OCI-LY7 (cell line): ENCODE data around the gene GNAL. TPM values are rescaled to one million over a fixed set of nuclear protein-coding genes. Genes with fewer than 3 reads are reported as not detected.

Experiments used
- BruUV-seq: library from RNA; stranded (reverse); fragments of 400-500 nt; replicated peaks from 2 replicates; lab custom pipeline; 2021; lab: Mats Ljungman, UMichigan
- CTCF ChIA-PET: fragments of 300-600 bp; sonication (Branson Sonifier 250); formaldehyde crosslinking; loops from one replicate; lab custom pipeline; 2022; ENCODE audit warnings: antibody characterized with exemption; ENCODE audit not compliant: unreplicated experiment; lab: Charles Lee
- POLR2A ChIA-PET: fragments of 300-600 bp; sonication (Branson Sonifier 250); formaldehyde crosslinking; loops from one replicate; lab custom pipeline; 2022; ENCODE audit warnings: antibody characterized with exemption; lab: Charles Lee
- DNase-seq: peaks from one replicate; pipeline ENCODE4 v3.0.0-alpha.2; 2015; ENCODE audit warnings: low spot score
- H2AFZ ChIP-seq: fragments of 200-600 bp; sonication (generic), shearing (Covaris generic); 2 replicates; pipeline ENCODE4 v1.6.1; 2014; ENCODE audit warnings: mild to moderate bottlenecking, antibody characterized with exemption, low read length, moderate library complexity
- H3K27ac ChIP-seq: fragments of 200-600 bp; sonication (generic); 2 replicates; pipeline ENCODE4 v1.5.1; 2014; ENCODE audit warnings: mixed run types, low read depth, mild to moderate bottlenecking, moderate library complexity, low read length, inconsistent platforms; ENCODE audit not compliant: poor library complexity, severe bottlenecking
- H3K36me3 ChIP-seq: fragments of 200-600 bp; sonication (generic); 2 replicates; pipeline ENCODE4 v1.6.1; 2014; ENCODE audit warnings: mild to moderate bottlenecking, antibody characterized with exemption, low read length, moderate library complexity, mixed read lengths; ENCODE audit not compliant: insufficient read depth
- H3K4me1 ChIP-seq: fragments of 200-600 bp; sonication (generic); 2 replicates; pipeline ENCODE4 v1.5.1; 2014; ENCODE audit warnings: mild to moderate bottlenecking, low read length; ENCODE audit not compliant: insufficient read depth, poor library complexity, severe bottlenecking
- H3K4me2 ChIP-seq: fragments of 200-600 bp; sonication (generic); 2 replicates; pipeline ENCODE4 v1.6.1; 2014; ENCODE audit warnings: mild to moderate bottlenecking, low read length
- H3K4me3 ChIP-seq: fragments of 200-600 bp; sonication (generic); 2 replicates; pipeline ENCODE4 v1.5.1; 2014; ENCODE audit warnings: mild to moderate bottlenecking, low read depth, low read length; ENCODE audit not compliant: poor library complexity, severe bottlenecking
- H3K79me2 ChIP-seq: fragments of 200-600 bp; sonication (generic); 2 replicates; pipeline ENCODE4 v1.6.1; 2016; ENCODE audit warnings: low read depth, mild to moderate bottlenecking, low read length, moderate library complexity, mixed read lengths; ENCODE audit not compliant: insufficient read depth
- H3K9me2 ChIP-seq: fragments of 200-600 bp; sonication (generic); 2 replicates; pipeline ENCODE4 v1.6.1; 2016; ENCODE audit warnings: mild to moderate bottlenecking, low read length, mixed read lengths; ENCODE audit not compliant: insufficient read depth
- H3K9me3 ChIP-seq: fragments of 200-600 bp; sonication (generic); 2 replicates; pipeline ENCODE4 v1.6.1; 2014; ENCODE audit warnings: mild to moderate bottlenecking, mixed run types, low read length, mixed read lengths
- H4K20me1 ChIP-seq: fragments of 200-600 bp; sonication (generic); 2 replicates; pipeline ENCODE4 v1.6.1; 2014; ENCODE audit warnings: mild to moderate bottlenecking, antibody characterized with exemption, low read length, moderate library complexity, mixed read lengths; ENCODE audit not compliant: insufficient read depth
- EZH2phosphoT487 ChIP-seq: fragments of 200-600 bp; sonication (generic); IDR thresholded peaks from 2 replicates; pipeline ENCODE4 v1.6.1; 2018; ENCODE audit warnings: low read depth, borderline replicate concordance, mild to moderate bottlenecking, mixed run types, antibody characterized with exemption, low read length, moderate library complexity, mixed read lengths
- intact Hi-C: fragments of 100-400 bp; cut with micrococcal nuclease; formaldehyde crosslinking; loops from one replicate; pipeline ENCODE4 v1.10.0; 2022; ENCODE audit not compliant: unreplicated experiment
- total RNA-seq, 2 experiments: library from RNA; depleted of rRNA in 1 of 2; stranded (reverse); fragments of >200 nt in 1 of 2; shearing (Covaris generic) in 1 of 2; gene quantifications; 2 replicates each; pipeline ENCODE4 v1.2.3, GENCODE V29; 2014 to 2022
- TF ChIP-seq, protein P1 (sequence below): fragments of 200-600 bp; sonication (generic); conservative IDR thresholded peaks from 2 replicates; pipeline ENCODE4 v1.5.1; 2014; ENCODE audit warnings: mild to moderate bottlenecking, antibody characterized with exemption, low read length, moderate library complexity, mixed read lengths

Gene GNAL
- total RNA-seq, 2 experiments from 2014 or later: 0.03 to 0.25 TPM

- H3K4me3 ChIP-seq: no peak overlapping the region
- no peak overlapping the region for H3K4me2 ChIP-seq
- H3K9me2 ChIP-seq: no peaks in the 10 kb centered on the region
- POLR2A ChIA-PET: no interaction called here
- H3K79me2 ChIP-seq: no peaks in the 10 kb centered on the region
- H3K27ac ChIP-seq: no peak overlapping the region
- H3K36me3 ChIP-seq: no peaks in the 10 kb centered on the region
- no peaks in the 10 kb centered on the region for H3K9me3 ChIP-seq
- no peak for DNase-seq
- CTCF ChIA-PET: no interaction called here
- H4K20me1 ChIP-seq: no peaks in the 10 kb centered on the region
- TF ChIP-seq, protein P1, sequence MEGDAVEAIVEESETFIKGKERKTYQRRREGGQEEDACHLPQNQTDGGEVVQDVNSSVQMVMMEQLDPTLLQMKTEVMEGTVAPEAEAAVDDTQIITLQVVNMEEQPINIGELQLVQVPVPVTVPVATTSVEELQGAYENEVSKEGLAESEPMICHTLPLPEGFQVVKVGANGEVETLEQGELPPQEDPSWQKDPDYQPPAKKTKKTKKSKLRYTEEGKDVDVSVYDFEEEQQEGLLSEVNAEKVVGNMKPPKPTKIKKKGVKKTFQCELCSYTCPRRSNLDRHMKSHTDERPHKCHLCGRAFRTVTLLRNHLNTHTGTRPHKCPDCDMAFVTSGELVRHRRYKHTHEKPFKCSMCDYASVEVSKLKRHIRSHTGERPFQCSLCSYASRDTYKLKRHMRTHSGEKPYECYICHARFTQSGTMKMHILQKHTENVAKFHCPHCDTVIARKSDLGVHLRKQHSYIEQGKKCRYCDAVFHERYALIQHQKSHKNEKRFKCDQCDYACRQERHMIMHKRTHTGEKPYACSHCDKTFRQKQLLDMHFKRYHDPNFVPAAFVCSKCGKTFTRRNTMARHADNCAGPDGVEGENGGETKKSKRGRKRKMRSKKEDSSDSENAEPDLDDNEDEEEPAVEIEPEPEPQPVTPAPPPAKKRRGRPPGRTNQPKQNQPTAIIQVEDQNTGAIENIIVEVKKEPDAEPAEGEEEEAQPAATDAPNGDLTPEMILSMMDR: no peak
- TF ChIP-seq EZH2phosphoT487: no peak
- no peaks in the 10 kb centered on the region for H3K4me1 ChIP-seq
- BruUV-seq: no TSS peak
- H2AFZ ChIP-seq: no peak overlapping the region
- intact Hi-C loops: no loop called here
Observed at GRCh38 chr18:11811009-11811408, 121.9 kb downstream of the GNAL start.

DNA sequence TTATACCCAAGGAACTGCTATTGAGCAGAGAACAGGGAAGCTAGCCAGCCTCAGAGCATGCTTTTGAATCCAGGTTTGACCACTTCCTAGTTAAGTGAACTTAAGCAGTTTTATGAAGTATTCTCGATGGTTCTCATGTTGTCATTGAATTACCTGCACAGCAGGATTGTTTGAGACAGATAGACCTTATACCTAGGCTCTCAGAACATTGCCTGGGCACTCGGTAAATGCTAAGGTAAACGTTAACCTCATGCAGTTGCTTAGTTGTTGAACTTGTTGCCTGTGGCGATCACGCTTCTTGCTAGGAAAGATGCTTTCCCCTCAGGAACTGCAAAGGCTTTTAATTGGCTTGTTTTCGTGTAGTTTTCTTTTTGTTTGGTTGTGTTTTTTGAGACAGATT is 128.2 kb downstream of the GNAL start:
- BruUV-seq: no TSS peak
- Histone ChIP-seq H2AFZ (no peak overlapping the region), H3K9me3 (no peaks in the 10 kb centered on the region), H3K27ac (no peak overlapping the region), H4K20me1 (no peaks in the 10 kb centered on the region), H3K36me3 (no peaks in the 10 kb centered on the region), H3K4me2 (no peak overlapping the region), H3K9me2 (no peaks in the 10 kb centered on the region), H3K4me1 (no peaks in the 10 kb centered on the region), H3K4me3 (no peak overlapping the region), H3K79me2 (no peaks in the 10 kb centered on the region)
- intact Hi-C loops: no loop called here
- DNase-seq: no peak
- ChIA-PET POLR2A (no interaction called here), CTCF (no interaction called here)
- TF ChIP-seq EZH2phosphoT487: no peak
- TF ChIP-seq, protein P1: no peak

GRCh38 chr18:11818486-11819203 is 129.6 kb downstream of the GNAL start:
- ChIA-PET CTCF (no interaction called here), POLR2A (interaction anchor here (0.7 kb wide), 1 partner anchor 705 kb away, joined by 3 read pairs; no protein-coding TSS in a partner anchor)
- H4K20me1 ChIP-seq: no peaks in the 10 kb centered on the region
- H3K36me3 ChIP-seq: no peaks in the 10 kb centered on the region
- TF ChIP-seq EZH2phosphoT487: no peak
- TF ChIP-seq, protein P1: no peak
- H3K9me3 ChIP-seq: no peaks in the 10 kb centered on the region
- no peaks in the 10 kb centered on the region for H3K9me2 ChIP-seq
- H3K4me3 ChIP-seq: no peak overlapping the region
- H3K27ac ChIP-seq: no peak overlapping the region
- intact Hi-C loops: no loop called here
- no peak for DNase-seq
- H3K4me1 ChIP-seq: no peaks in the 10 kb centered on the region
- H3K79me2 ChIP-seq: no peaks in the 10 kb centered on the region
- H2AFZ ChIP-seq: no peak overlapping the region
- H3K4me2 ChIP-seq: no peak overlapping the region
- BruUV-seq: no TSS peak
